Measurements from ENCODE around the gene LRRC23. TPM values are rescaled to one million over a fixed set of nuclear protein-coding genes. Genes with fewer than 3 reads are reported as not detected.

LRRC23 gene
- polyA plus RNA-seq, 1 donor = 9.3 TPM

GRCh38 chr12:6944381-6945186 is 40.0 kb downstream of the LRRC23 start:
- peak; percentile 94 for DNase-seq

DNA sequence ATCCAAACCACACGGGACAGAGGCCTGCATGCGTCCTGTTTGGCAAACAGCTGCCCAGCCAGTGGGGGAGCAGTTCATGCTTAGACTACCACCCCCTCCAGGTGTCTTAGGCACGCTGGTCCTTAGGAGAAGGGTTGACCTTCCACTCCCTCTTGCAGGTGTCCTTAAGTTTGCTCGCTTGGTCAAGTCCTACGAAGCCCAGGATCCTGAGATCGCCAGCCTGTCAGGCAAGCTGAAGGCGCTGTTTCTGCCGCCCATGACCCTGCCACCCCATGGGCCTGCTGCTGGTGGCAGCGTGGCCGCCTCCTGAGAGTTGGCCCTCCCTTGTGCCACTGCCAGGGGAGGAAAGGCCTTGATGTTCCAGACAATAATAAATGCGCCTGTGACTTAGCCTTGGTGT is 41.0 kb downstream of the LRRC23 start:
- no peak for DNase-seq

- DNase-seq = no peak
Observed at GRCh38 chr12:6946033-6946919, 41.7 kb downstream of the LRRC23 start.

DNA sequence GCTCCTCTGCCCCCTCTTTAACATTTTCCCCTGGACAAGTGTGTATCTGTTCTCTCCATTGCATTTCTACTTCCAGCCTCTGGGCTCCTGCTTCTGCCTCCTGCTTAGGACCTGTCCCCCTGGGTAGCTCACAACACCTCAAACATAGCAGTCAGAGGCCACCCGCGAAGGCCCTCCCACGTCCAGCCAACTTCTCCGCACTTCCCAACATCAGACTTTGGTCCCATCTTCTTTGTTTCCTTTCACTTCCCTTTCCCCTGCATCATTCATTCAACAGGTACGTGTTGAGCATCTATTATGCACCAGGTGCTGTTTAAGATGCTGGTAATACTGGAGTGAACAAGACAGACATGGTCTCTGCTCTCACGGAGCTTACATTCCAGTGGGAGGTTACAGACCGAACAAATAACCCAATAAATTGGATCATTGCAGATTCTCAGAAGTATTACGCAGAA is 42.3 kb downstream of the LRRC23 start:
- no peak for DNase-seq

DNA sequence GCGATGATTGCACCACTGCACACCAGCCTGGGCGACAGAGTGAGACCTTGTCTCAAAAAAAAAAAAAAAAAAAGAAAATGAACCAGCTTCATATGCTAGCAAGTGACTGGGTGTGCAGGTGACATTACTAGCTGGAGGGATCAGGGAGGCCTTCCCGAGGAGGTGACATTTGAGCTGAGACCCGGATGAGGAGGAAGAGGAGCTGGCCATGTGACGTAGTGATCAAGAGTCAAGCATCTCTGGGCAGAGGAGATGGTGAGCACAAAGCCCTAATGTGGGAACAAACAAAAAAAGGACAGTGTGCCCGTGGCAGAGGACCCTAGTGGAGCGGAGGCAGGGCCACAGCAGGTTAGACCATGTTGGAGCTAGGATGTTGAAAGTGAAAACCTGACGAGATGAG is 43.0 kb downstream of the LRRC23 start:
- DNase-seq = no peak

DNA sequence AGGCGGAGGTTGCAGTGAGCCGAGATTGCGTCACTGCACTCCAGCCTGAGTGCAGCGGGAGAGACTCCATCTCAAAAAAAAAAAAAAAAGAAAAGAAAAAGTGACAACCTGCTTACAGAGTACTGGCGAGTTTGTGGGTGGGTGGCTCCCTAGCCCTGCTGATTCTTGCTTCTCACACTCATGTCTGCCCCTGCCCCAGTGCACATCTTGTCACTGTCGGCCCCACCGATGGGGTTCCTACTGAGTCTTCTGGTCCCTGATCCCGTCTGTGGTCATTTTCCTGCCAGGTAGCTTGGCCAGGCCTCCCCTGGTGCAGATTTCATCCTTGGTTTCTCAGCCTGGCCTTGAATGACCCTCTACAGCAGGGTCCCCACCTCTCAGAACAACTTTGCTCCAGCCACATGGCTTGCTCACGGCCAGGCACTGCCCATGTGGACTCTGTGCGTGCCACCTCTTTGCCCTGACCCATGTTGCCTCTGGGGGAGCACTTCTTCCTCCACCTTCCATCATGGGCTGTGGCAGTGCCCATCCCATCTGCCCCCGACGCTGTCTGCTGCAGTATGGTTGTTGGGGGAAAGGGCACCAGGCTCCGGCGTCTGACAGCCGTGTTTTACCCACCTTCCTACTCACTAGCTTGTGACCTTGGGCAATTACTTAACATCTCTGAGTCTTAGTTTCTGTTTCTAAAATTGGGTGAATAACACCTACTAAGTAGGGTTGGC is 44.4 kb downstream of the LRRC23 start:
- DNase-seq = no peak

DNA sequence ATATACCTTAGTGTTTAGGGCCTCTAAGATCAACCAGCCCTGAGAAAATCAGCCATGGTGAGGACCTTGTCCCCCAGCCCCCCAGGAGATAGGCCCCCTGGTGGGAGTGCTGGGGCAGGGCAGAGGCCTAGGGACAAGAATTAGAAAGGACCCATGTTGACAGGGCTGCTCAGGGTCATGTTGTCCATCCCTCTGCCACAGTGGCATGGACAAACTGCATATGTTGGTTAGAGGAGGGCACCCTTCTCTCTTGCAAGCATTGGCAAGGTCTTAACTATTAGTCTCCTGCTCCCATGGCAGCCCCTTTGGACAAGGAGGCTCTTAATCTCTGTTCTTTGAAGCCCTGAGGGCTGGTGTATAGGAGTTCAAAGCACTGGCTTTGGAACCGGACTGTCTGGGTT is 45.8 kb downstream of the LRRC23 start:
- no peak for DNase-seq

- no peak for DNase-seq
Observed at GRCh38 chr12:6950811-6951540, 46.4 kb downstream of the LRRC23 start, which contains the start of gene PTPN6. PTPN6 (plus strand) TSS chr12:6951356; CDS start chr12:6951513, 157 bp downstream.

- no peak for DNase-seq
Observed at GRCh38 chr12:6951551-6952120, 47.0 kb downstream of the LRRC23 start.

- DNase-seq = no peak
Observed at GRCh38 chr12:6952121-6952862, 47.7 kb downstream of the LRRC23 start.

- DNase-seq = no peak
Observed at GRCh38 chr12:6952863-6953441, 48.3 kb downstream of the LRRC23 start.

- DNase-seq = peak; percentile 85
Observed at GRCh38 chr12:6953442-6954315, 49.1 kb downstream of the LRRC23 start.

DNA sequence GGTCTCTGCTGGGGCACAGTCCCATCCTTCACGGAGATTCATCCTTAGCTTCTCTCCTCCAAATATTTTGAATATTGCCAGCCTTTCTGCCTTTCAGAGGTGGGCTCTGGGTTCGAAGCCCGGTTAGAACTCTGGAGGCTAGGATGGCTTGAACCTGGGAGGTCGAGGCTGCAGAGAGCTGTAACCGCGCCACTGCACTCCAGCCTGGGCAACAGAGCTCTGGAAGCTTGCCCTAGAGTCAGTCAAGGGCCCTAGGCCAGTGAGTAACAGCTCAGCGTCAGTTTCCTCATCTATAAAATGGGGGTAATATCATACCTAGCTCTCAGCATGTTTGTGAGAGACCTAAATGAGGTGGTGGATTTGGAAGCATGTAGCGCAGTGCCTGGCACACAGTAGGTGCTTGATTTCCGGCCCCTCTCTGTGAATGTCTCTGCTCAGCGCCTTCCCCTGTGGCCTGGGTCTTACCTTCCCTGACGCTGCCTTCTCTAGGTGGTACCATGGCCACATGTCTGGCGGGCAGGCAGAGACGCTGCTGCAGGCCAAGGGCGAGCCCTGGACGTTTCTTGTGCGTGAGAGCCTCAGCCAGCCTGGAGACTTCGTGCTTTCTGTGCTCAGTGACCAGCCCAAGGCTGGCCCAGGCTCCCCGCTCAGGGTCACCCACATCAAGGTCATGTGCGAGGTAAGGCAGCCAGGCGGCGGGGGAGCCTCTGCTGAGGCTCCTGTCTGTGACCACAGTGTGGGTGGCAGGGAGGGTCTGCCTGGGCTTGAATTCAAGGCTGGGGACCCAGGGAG is 49.9 kb downstream of the LRRC23 start:
- DNase-seq = no peak

- DNase-seq = no peak
Observed at GRCh38 chr12:6955108-6956020, 50.7 kb downstream of the LRRC23 start.

GRCh38 chr12:6956021-6956727 is 51.6 kb downstream of the LRRC23 start:
- DNase-seq = no peak

GRCh38 chr12:6957151-6957701 is 52.6 kb downstream of the LRRC23 start:
- DNase-seq = no peak

All from hindlimb muscle (tissue), 1 donor.